SKM-1 treated with dmso at 0.1 percent for 144 hours (cell line): ENCODE measurements around the gene GPNMB.
"Not testable (repeated sequence)": the region's sequence is repeated elsewhere in the genome, so short reads cannot be mapped to it uniquely, and the experiment has no call there.

Experiments used
- DNase-seq: peaks from one replicate; lab custom pipeline; 2025; ENCODE audit not compliant: unreplicated experiment; lab: John Stamatoyannopoulos, UW

GPNMB gene

GRCh38 chr7:23298885-23299769, 52.6 kb downstream of the GPNMB start, which contains the start of gene MALSU1:
Gene MALSU1 (plus strand): TSS chr7:23299339. CDS start chr7:23299353, 14 bp downstream.
- peak; percentile 98 for DNase-seq

- no peak for DNase-seq
Observed at GRCh38 chr7:23299770-23300300, 53.3 kb downstream of the GPNMB start.

GRCh38 chr7:23306936-23307521, 60.5 kb downstream of the GPNMB start:
- DNase-seq = no peak

- DNase-seq = no peak
Observed at GRCh38 chr7:23308754-23309153, 62.2 kb downstream of the GPNMB start.

- DNase-seq = not testable (repeated sequence)
Observed at GRCh38 chr7:23312141-23312540, 65.6 kb downstream of the GPNMB start.

GRCh38 chr7:23315366-23315765, 68.8 kb downstream of the GPNMB start:
- DNase-seq = no peak
